WTC11 (cell line): Measurements from ENCODE around the gene USH2A. TPM values are rescaled to one million over a fixed set of nuclear protein-coding genes. Genes with fewer than 3 reads are reported as not detected.

Source experiments
- ATAC-seq: fragments of 200-7000 bp; cut with Tn5 transposase; 2 replicates; pipeline ENCODE4 v1.10.0; 2021; ENCODE audit warnings: mild to moderate bottlenecking, moderate library complexity
- CTCF ChIA-PET: fragments of 300-600 bp; sonication (Branson Sonifier 250); formaldehyde crosslinking; loops from one replicate; lab custom pipeline; 2021; ENCODE audit warnings: antibody characterized with exemption; lab: Charles Lee
- POLR2A ChIA-PET: fragments of 350-600 bp; sonication (Branson Sonifier 250); formaldehyde crosslinking; loops from one replicate; lab custom pipeline; 2021; ENCODE audit warnings: antibody characterized with exemption; lab: Charles Lee
- DNase-seq: peaks from one replicate; pipeline ENCODE4 v3.0.0; 2021; ENCODE audit warnings: low spot score
- H3K27ac Mint-ChIP-seq: 2 replicates; pipeline ENCODE4 v1.8.0; 2021; ENCODE audit warnings: mixed read lengths
- H3K27me3 Mint-ChIP-seq: 2 replicates; pipeline ENCODE4 v1.8.0; 2021; ENCODE audit warnings: low read depth, mild to moderate bottlenecking, moderate library complexity, mixed read lengths
- H3K36me3 Mint-ChIP-seq: 2 replicates; pipeline ENCODE4 v1.8.0; 2021; ENCODE audit warnings: mixed read lengths
- H3K4me1 Mint-ChIP-seq: 2 replicates; pipeline ENCODE4 v1.8.0; 2022; ENCODE audit warnings: mixed read lengths
- H3K4me3 Mint-ChIP-seq: 2 replicates; pipeline ENCODE4 v1.8.0; 2021; ENCODE audit warnings: mild to moderate bottlenecking, moderate library complexity, mixed read lengths
- H3K9me3 Mint-ChIP-seq: 2 replicates; pipeline ENCODE4 v1.8.0; 2021; ENCODE audit warnings: mixed read lengths
- ATF1 ChIP-seq: sonication (generic); formaldehyde crosslinking; IDR thresholded peaks from 2 replicates; pipeline ENCODE4 v1.8.1; 2023; ENCODE audit warnings: mild to moderate bottlenecking, moderate library complexity, missing genetic modification reagents
- ATF3 ChIP-seq: sonication (generic); formaldehyde crosslinking; conservative IDR thresholded peaks from 2 replicates; pipeline ENCODE4 v1.8.1; 2022; ENCODE audit warnings: mild to moderate bottlenecking, missing genetic modification reagents
- CREB1 ChIP-seq: sonication (generic); formaldehyde crosslinking; IDR thresholded peaks from 2 replicates; pipeline ENCODE4 v1.8.0; 2023; ENCODE audit warnings: mild to moderate bottlenecking, missing genetic modification reagents
- FOXK1 ChIP-seq: sonication (generic); formaldehyde crosslinking; IDR thresholded peaks from 2 replicates; pipeline ENCODE4 v1.8.0; 2022; ENCODE audit warnings: mild to moderate bottlenecking, moderate library complexity, missing genetic modification reagents
- FOXP4 ChIP-seq: sonication (generic); formaldehyde crosslinking; IDR thresholded peaks from 2 replicates; pipeline ENCODE4 v1.8.0; 2022; ENCODE audit warnings: mild to moderate bottlenecking, missing genetic modification reagents
- GABPB1 ChIP-seq: sonication (generic); formaldehyde crosslinking; IDR thresholded peaks from 2 replicates; pipeline ENCODE4 v1.8.1; 2023; ENCODE audit warnings: mild to moderate bottlenecking, missing genetic modification reagents
- NR2C2 ChIP-seq: sonication (generic); formaldehyde crosslinking; IDR thresholded peaks from 2 replicates; pipeline ENCODE4 v1.8.0; 2022; ENCODE audit warnings: mild to moderate bottlenecking, missing genetic modification reagents
- NR3C1 ChIP-seq: sonication (generic); formaldehyde crosslinking; conservative IDR thresholded peaks from 2 replicates; pipeline ENCODE4 v1.8.1; 2023; ENCODE audit warnings: low read depth, mild to moderate bottlenecking, missing genetic modification reagents
- OVOL2 ChIP-seq: fragments of 250-450 bp; sonication (Bioruptor Pico); IDR thresholded peaks from 2 replicates; pipeline ENCODE4 v1.9.0; 2021; ENCODE audit warnings: mild to moderate bottlenecking, borderline replicate concordance
- SOX15 ChIP-seq: fragments of 250-450 bp; sonication (Bioruptor Pico); IDR thresholded peaks from 2 replicates; pipeline ENCODE4 v1.9.0; 2021; ENCODE audit warnings: mild to moderate bottlenecking
- TCF7 ChIP-seq: sonication (generic); formaldehyde crosslinking; IDR thresholded peaks from 2 replicates; pipeline ENCODE4 v1.8.0; 2022; ENCODE audit warnings: mild to moderate bottlenecking, low read depth, missing genetic modification reagents, moderate library complexity
- ZNF121 ChIP-seq: sonication (generic); formaldehyde crosslinking; IDR thresholded peaks from 2 replicates; pipeline ENCODE4 v1.8.0; 2023; ENCODE audit warnings: missing genetic modification reagents
- ZNF232 ChIP-seq: sonication (generic); formaldehyde crosslinking; IDR thresholded peaks from 2 replicates; pipeline ENCODE4 v1.8.0; 2022; ENCODE audit warnings: mild to moderate bottlenecking, missing genetic modification reagents
- ZNF281 ChIP-seq: sonication (generic); formaldehyde crosslinking; IDR thresholded peaks from 2 replicates; pipeline ENCODE4 v1.8.0; 2023; ENCODE audit warnings: mild to moderate bottlenecking, missing genetic modification reagents
- ZNF396 ChIP-seq: fragments of 250-450 bp; sonication (Bioruptor Pico); IDR thresholded peaks from 2 replicates; pipeline ENCODE4 v1.8.0; 2021; ENCODE audit warnings: mild to moderate bottlenecking, moderate library complexity, borderline replicate concordance
- ZNF423 ChIP-seq: fragments of 250-450 bp; sonication (Bioruptor Pico); IDR thresholded peaks from 2 replicates; pipeline ENCODE4 v2.1.2; 2022; ENCODE audit warnings: mild to moderate bottlenecking, moderate library complexity
- total RNA-seq: library from RNA; stranded (reverse); gene quantifications from 3 replicates; pipeline ENCODE4 v1.2.3, GENCODE V29; 2021
- TF ChIP-seq, protein P1 (sequence below): sonication (generic); formaldehyde crosslinking; IDR thresholded peaks from 2 replicates; pipeline ENCODE4 v1.8.0; 2022; ENCODE audit warnings: mild to moderate bottlenecking, missing genetic modification reagents
- TF ChIP-seq, protein P2 (sequence below): sonication (generic); formaldehyde crosslinking; IDR thresholded peaks from 2 replicates; pipeline ENCODE4 v1.8.0; 2022; ENCODE audit warnings: mild to moderate bottlenecking, missing genetic modification reagents
- TF ChIP-seq, protein P3 (sequence below): sonication (generic); formaldehyde crosslinking; IDR thresholded peaks from 2 replicates; pipeline ENCODE4 v1.8.1; 2022; ENCODE audit warnings: missing genetic modification reagents, borderline replicate concordance

USH2A gene
- total RNA-seq, 1 experiment from 2014 or later: 0.37 TPM

GRCh38 chr1:216456682-216457081, 33.4 kb upstream of the USH2A start:
- Mint-ChIP-seq H3K27ac (peak overlapping the region; percentile 41; the same call in 1 of the 2 replicates), H3K27me3 (no peaks in the 10 kb centered on the region), H3K9me3 (0 out of 2 replicates have a peak, but pooled peaks cover 3% of the 10 kb centered on the region), H3K36me3 (no peaks in the 10 kb centered on the region), H3K4me3 (no peak overlapping the region), H3K4me1 (peaks cover 15% of the 10 kb centered on the region)
- DNase-seq (peak; percentile 14), ATAC-seq (peak; percentile 78)
- POLR2A ChIA-PET: no interaction called here
- CTCF ChIA-PET: no interaction called here
- peak; percentile 55; the same call in 1 of the 2 replicates for TF ChIP-seq ZNF423
- TF ChIP-seq, protein P1, sequence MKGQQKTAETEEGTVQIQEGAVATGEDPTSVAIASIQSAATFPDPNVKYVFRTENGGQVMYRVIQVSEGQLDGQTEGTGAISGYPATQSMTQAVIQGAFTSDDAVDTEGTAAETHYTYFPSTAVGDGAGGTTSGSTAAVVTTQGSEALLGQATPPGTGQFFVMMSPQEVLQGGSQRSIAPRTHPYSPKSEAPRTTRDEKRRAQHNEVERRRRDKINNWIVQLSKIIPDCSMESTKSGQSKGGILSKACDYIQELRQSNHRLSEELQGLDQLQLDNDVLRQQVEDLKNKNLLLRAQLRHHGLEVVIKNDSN: no peak

DNA sequence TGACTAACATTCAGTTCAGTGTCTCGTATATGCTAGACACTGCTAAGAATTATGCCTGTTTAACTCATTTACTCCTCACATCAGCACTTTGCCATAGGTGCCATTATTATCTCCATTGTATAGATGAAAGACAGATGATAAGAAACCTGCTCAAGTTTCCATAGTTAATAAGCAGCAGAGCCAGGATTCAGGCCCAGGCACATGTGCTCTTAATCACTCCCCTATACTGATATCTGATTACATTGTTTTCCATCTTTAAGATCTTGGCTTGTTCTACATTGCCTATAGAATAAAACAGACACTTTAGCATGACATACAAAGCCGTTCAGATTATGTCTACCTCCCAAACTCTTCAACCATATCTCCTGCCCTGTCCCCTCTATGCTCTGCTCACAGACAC, 30.5 kb upstream of the USH2A start:
- TF ChIP-seq ZNF281 (CRISPR knock-in tag): no peak
- TF ChIP-seq, all 79 proteins: peak for 0
- no peak overlapping the region for H3K27ac Mint-ChIP-seq
- H3K4me3 Mint-ChIP-seq: no peak overlapping the region
- H3K4me1 Mint-ChIP-seq: peaks cover 10% of the 10 kb centered on the region
- CTCF ChIA-PET: no interaction called here
- H3K9me3 Mint-ChIP-seq: 0 out of 2 replicates have a peak, but pooled peaks cover 3% of the 10 kb centered on the region
- DNase-seq (no peak), ATAC-seq (no peak)
- no peaks in the 10 kb centered on the region for H3K36me3 Mint-ChIP-seq
- no peaks in the 10 kb centered on the region for H3K27me3 Mint-ChIP-seq
- POLR2A ChIA-PET: no interaction called here

DNA sequence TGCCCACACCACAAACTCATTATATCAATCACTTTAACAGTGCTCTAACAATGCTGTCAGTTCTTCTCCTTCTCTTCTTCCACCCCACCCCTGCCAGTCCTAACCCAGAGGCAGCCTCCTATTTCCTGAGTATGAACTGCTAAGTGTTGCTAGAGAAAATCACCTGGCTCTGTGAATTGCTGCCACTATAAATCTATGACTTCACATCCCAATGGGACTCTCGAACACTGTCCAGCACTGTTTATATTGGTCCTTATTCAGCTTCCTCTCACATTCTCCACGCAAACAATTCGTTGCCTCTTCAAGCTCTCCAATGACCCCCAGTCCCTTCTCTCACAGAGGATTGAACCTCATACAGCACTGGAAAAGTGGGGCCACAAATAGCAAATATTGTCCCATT, 27.0 kb upstream of the USH2A start:
- POLR2A ChIA-PET: no interaction called here
- H3K27ac Mint-ChIP-seq: no peak overlapping the region
- ATAC-seq (no peak), DNase-seq (no peak)
- H3K27me3 Mint-ChIP-seq: no peaks in the 10 kb centered on the region
- H3K4me3 Mint-ChIP-seq: no peak overlapping the region
- TF ChIP-seq FOXK1 (CRISPR knock-in tag): no peak
- TF ChIP-seq ZNF232 (CRISPR knock-in tag): no peak
- TF ChIP-seq FOXP4 (CRISPR knock-in tag): no peak
- TF ChIP-seq, protein P2, sequence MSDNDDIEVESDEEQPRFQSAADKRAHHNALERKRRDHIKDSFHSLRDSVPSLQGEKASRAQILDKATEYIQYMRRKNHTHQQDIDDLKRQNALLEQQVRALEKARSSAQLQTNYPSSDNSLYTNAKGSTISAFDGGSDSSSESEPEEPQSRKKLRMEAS (CRISPR knock-in tag): no peak
- H3K36me3 Mint-ChIP-seq: no peaks in the 10 kb centered on the region
- no peaks in the 10 kb centered on the region for H3K4me1 Mint-ChIP-seq
- CTCF ChIA-PET: interaction anchor here (0.6 kb wide), 1 partner anchor 50 kb away, joined by 3 read pairs; no protein-coding TSS in a partner anchor
- H3K9me3 Mint-ChIP-seq: 0 out of 2 replicates have a peak, but pooled peaks cover 3% of the 10 kb centered on the region

DNA sequence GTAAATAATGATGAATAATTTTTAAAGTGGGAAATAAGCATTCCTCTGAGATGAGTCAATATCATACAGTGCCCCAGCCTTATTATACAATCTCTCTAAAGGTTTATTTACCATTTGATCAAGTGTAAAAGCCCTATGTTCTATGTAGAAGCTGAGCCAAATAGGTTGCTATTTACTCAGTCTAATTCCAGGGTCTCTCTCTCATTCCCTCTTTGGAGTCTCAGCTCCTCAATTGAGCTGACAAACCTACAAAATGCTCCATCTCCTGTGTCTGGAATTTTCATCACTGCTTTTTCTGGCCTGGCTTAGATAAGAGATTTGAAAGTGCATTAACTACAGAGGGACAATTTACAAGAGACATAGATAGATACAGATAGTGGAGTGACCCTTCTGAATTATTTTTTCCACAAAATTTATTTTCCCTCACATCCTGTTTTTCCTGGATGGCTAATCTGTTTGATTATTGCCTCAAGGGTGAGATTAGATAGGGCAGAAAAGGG, 24.8 kb upstream of the USH2A start:
- no peak overlapping the region for H3K27ac Mint-ChIP-seq
- POLR2A ChIA-PET: no interaction called here
- TF ChIP-seq TCF7 (CRISPR knock-in tag) (no peak), NR3C1 (CRISPR knock-in tag) (no peak), ZNF396 (CRISPR knock-in tag) (no peak), SOX15 (CRISPR knock-in tag) (no peak), CREB1 (no peak), NR2C2 (CRISPR knock-in tag) (no peak), ZNF121 (CRISPR knock-in tag) (no peak), OVOL2 (CRISPR knock-in tag) (no peak), ATF1 (CRISPR knock-in tag) (no peak), GABPB1 (no peak), ATF3 (CRISPR knock-in tag) (no peak)
- TF ChIP-seq, protein P2 (CRISPR knock-in tag): no peak
- TF ChIP-seq, protein P3, sequence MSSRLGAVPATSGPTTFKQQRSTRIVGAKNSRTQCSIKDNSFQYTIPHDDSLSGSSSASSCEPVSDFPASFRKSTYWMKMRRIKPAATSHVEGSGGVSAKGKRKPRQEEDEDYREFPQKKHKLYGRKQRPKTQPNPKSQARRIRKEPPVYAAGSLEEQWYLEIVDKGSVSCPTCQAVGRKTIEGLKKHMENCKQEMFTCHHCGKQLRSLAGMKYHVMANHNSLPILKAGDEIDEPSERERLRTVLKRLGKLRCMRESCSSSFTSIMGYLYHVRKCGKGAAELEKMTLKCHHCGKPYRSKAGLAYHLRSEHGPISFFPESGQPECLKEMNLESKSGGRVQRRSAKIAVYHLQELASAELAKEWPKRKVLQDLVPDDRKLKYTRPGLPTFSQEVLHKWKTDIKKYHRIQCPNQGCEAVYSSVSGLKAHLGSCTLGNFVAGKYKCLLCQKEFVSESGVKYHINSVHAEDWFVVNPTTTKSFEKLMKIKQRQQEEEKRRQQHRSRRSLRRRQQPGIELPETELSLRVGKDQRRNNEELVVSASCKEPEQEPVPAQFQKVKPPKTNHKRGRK: no peak
- TF ChIP-seq, protein P1: no peak
- CTCF ChIA-PET: no interaction called here
- DNase-seq (no peak), ATAC-seq (no peak)
- H3K4me1 Mint-ChIP-seq: no peaks in the 10 kb centered on the region
- no peaks in the 10 kb centered on the region for H3K27me3 Mint-ChIP-seq
- H3K4me3 Mint-ChIP-seq: no peak overlapping the region
- no peaks in the 10 kb centered on the region for H3K36me3 Mint-ChIP-seq
- no peaks in the 10 kb centered on the region for H3K9me3 Mint-ChIP-seq
